A673 (cell line): Measurements from ENCODE around the gene GLRA2. TPM values are rescaled to one million over a fixed set of nuclear protein-coding genes. Genes with fewer than 3 reads are reported as not detected.

Experiments used
- BruUV-seq: library from RNA; stranded (reverse); fragments of 400-500 nt; replicated peaks from 2 replicates; lab custom pipeline; 2021; lab: Mats Ljungman, UMichigan
- CTCF ChIA-PET: fragments of 300-600 bp; sonication (Branson Sonifier 250); formaldehyde crosslinking; loops from one replicate; lab custom pipeline; 2022; ENCODE audit warnings: antibody characterized with exemption; lab: Charles Lee
- POLR2A ChIA-PET: fragments of 300-600 bp; sonication (Branson Sonifier 250); formaldehyde crosslinking; loops from one replicate; lab custom pipeline; 2022; ENCODE audit warnings: antibody characterized with exemption; ENCODE audit not compliant: low non-redundant PET; lab: Charles Lee
- DNase-seq: peaks from one replicate; pipeline ENCODE4 v3.0.0-alpha.2; 2015; ENCODE audit warnings: low spot score
- H3K27ac ChIP-seq: fragments of 200-600 bp; sonication (generic); 2 replicates; pipeline ENCODE4 v1.5.1; 2016; ENCODE audit warnings: mixed run types, low read depth, mild to moderate bottlenecking, mixed read lengths, antibody characterized with exemption, low read length; ENCODE audit not compliant: poor library complexity, severe bottlenecking
- H3K27me3 ChIP-seq: fragments of 200-600 bp; sonication (generic); replicated peaks from 2 replicates; pipeline ENCODE4 v1.6.1; 2017; ENCODE audit warnings: mixed run types, low read depth, mild to moderate bottlenecking, mixed read lengths, antibody characterized with exemption, low read length; ENCODE audit not compliant: insufficient read depth, poor library complexity
- H3K36me3 ChIP-seq: fragments of 200-600 bp; sonication (generic); 2 replicates; pipeline ENCODE4 v1.6.1; 2016; ENCODE audit warnings: mixed run types, mild to moderate bottlenecking, mixed read lengths, antibody characterized with exemption, low read length; ENCODE audit not compliant: insufficient read depth, poor library complexity, severe bottlenecking
- H3K4me1 ChIP-seq: fragments of 200-600 bp; sonication (generic); 2 replicates; pipeline ENCODE4 v1.6.1; 2017; ENCODE audit warnings: mixed run types, mild to moderate bottlenecking, mixed read lengths, antibody characterized with exemption, low read length; ENCODE audit not compliant: insufficient read depth, poor library complexity, severe bottlenecking
- H3K4me3 ChIP-seq: fragments of 200-600 bp; sonication (generic); 2 replicates; pipeline ENCODE4 v1.5.1; 2016; ENCODE audit warnings: low read depth, mixed run types, mild to moderate bottlenecking, mixed read lengths, low read length; ENCODE audit not compliant: poor library complexity, severe bottlenecking
- H3K9me3 ChIP-seq: fragments of 200-600 bp; sonication (generic); 2 replicates; pipeline ENCODE4 v1.6.1; 2016; ENCODE audit warnings: mixed run types, low read depth, mild to moderate bottlenecking, mixed read lengths, antibody characterized with exemption, low read length; ENCODE audit not compliant: poor library complexity, severe bottlenecking
- EZH2 ChIP-seq: fragments of 200-600 bp; sonication (generic); IDR thresholded peaks from 2 replicates; pipeline ENCODE4 v1.6.1; 2017; ENCODE audit warnings: borderline replicate concordance, low read depth, mild to moderate bottlenecking, mixed read lengths, antibody characterized with exemption, low read length; ENCODE audit not compliant: poor library complexity, severe bottlenecking
- intact Hi-C: fragments of 100-400 bp; cut with micrococcal nuclease; formaldehyde crosslinking; loops from one replicate; pipeline ENCODE4 v1.10.0; 2022; ENCODE audit not compliant: unreplicated experiment
- total RNA-seq: library from RNA; stranded (reverse); gene quantifications from 2 replicates; pipeline ENCODE4 v1.2.3, GENCODE V29; 2021
- TF ChIP-seq, protein P1 (sequence below): fragments of 300-800, 200-600 bp; sonication (generic); conservative IDR thresholded peaks from 2 replicates; pipeline ENCODE4 v1.5.1; 2017; ENCODE audit warnings: low read depth, mild to moderate bottlenecking, antibody characterized with exemption, low read length, moderate library complexity, mixed read lengths

The GLRA2 gene
- total RNA-seq, 1 experiment from 2014 or later = not detected

DNA sequence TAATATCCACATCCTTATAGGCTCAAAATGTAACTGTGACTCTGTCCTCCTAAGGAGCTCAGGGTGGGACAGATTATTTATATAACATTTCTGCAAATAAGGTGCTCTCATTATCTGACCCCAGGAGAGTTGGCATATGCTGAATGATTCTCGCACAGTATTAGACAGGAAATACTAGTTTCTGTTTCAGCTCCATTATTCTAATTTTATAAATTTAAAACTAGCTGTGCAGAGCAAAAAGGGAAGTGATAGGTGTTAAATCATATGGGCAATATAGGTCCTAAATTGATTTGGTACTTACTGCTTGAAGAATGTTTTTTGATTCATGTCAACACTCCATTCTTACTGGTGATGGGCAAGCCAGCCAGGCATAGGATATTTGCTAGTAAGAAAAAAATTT, 141.5 kb downstream of the GLRA2 start:
- Histone ChIP-seq H3K27ac (no peak overlapping the region), H3K36me3 (no peaks in the 10 kb centered on the region), H3K4me3 (no peak overlapping the region), H3K9me3 (no peaks in the 10 kb centered on the region), H3K27me3 (no peaks in the 10 kb centered on the region), H3K4me1 (no peaks in the 10 kb centered on the region)
- no TSS peak for BruUV-seq
- POLR2A ChIA-PET = no interaction called here
- CTCF ChIA-PET = no interaction called here
- TF ChIP-seq, protein P1, sequence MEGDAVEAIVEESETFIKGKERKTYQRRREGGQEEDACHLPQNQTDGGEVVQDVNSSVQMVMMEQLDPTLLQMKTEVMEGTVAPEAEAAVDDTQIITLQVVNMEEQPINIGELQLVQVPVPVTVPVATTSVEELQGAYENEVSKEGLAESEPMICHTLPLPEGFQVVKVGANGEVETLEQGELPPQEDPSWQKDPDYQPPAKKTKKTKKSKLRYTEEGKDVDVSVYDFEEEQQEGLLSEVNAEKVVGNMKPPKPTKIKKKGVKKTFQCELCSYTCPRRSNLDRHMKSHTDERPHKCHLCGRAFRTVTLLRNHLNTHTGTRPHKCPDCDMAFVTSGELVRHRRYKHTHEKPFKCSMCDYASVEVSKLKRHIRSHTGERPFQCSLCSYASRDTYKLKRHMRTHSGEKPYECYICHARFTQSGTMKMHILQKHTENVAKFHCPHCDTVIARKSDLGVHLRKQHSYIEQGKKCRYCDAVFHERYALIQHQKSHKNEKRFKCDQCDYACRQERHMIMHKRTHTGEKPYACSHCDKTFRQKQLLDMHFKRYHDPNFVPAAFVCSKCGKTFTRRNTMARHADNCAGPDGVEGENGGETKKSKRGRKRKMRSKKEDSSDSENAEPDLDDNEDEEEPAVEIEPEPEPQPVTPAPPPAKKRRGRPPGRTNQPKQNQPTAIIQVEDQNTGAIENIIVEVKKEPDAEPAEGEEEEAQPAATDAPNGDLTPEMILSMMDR = no peak
- TF ChIP-seq EZH2 = no peak
- intact Hi-C loops = no loop called here
- DNase-seq = no peak

DNA sequence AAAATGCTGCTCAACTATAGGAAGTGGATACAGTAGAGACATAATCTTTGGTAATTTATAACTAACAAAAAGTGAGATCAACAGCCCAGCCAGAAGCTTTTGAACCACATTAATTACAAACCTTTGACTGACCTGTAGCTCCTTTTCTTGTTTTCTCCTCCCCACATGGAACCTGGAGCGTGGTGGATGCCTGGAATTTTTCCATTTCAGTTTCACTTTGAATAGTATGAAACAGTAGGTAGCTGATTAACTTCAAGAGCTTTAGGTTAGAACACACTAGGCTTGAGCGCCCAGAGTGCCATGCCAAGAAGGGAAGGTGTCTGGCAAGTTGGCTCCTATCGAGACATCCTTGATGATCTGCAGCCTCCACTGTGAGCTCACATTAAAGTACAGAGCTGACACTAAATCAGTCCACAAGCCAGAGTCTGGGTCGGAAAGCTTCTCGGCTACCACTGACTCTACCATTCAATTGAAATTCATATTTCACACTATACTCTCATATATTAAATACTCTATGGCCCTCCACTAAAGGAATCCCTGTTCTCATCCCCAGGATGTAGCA, 143.4 kb downstream of the GLRA2 start:
- Histone ChIP-seq H3K36me3 (no peaks in the 10 kb centered on the region), H3K27me3 (no peaks in the 10 kb centered on the region), H3K4me1 (no peaks in the 10 kb centered on the region), H3K27ac (no peak overlapping the region), H3K4me3 (no peak overlapping the region), H3K9me3 (no peaks in the 10 kb centered on the region)
- DNase-seq = no peak
- BruUV-seq = no TSS peak
- TF ChIP-seq, protein P1 = no peak
- TF ChIP-seq EZH2 = no peak
- CTCF ChIA-PET = no interaction called here
- POLR2A ChIA-PET = no interaction called here
- intact Hi-C loops = no loop called here

DNA sequence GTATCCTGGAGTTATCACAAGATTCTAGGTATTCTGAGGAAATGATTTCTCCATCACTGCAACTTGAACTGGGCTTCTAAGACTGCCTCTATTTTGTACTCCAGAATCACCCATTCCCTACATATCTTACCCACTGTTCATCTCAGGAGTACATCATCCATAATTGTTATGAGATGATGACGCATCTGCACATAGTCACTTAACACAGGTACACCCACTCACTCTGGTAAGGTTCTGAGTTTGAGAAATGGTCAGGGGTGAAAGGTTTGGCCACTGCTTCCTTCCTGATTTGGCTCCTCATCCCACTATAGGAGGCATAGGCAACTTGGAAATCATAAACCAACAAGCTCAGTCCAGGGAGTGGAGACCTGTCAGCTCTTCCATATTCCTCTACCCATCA, 143.9 kb downstream of the GLRA2 start:
- ChIA-PET CTCF (no interaction called here), POLR2A (no interaction called here)
- TF ChIP-seq, protein P1 = no peak
- TF ChIP-seq EZH2 = no peak
- BruUV-seq = no TSS peak
- no peaks in the 10 kb centered on the region for H3K27me3 ChIP-seq
- H3K27ac ChIP-seq = no peak overlapping the region
- no peaks in the 10 kb centered on the region for H3K36me3 ChIP-seq
- intact Hi-C loops = no loop called here
- H3K9me3 ChIP-seq = no peaks in the 10 kb centered on the region
- DNase-seq = no peak
- no peaks in the 10 kb centered on the region for H3K4me1 ChIP-seq
- H3K4me3 ChIP-seq = no peak overlapping the region
